PC-3 (cell line): ENCODE measurements around the gene POLR2C. TPM values are rescaled to one million over a fixed set of nuclear protein-coding genes. Genes with fewer than 3 reads are reported as not detected.

Experiments
- ATAC-seq: fragments of 200-7000 bp; cut with Tn5 transposase; 2 replicates; pipeline ENCODE4 v1.9.1; 2020; ENCODE audit warnings: mild to moderate bottlenecking, moderate library complexity
- Bru-seq: library from RNA; stranded (reverse); fragments of 400-500 nt; gene quantifications from one replicate; lab custom pipeline; 2021; lab: Mats Ljungman, UMichigan
- BruChase-seq, 2 experiments: library from RNA; stranded (reverse); fragments of 400-500 nt; gene quantifications; one replicate each; lab custom pipeline; 2021; lab: Mats Ljungman, UMichigan
- BruUV-seq: library from RNA; stranded (reverse); fragments of 400-500 nt; replicated peaks from 2 replicates; lab custom pipeline; 2021; lab: Mats Ljungman, UMichigan
- CTCF ChIA-PET: fragments of 300-600 bp; sonication (Branson Sonifier 250); formaldehyde crosslinking; loops from one replicate; lab custom pipeline; 2022; ENCODE audit warnings: antibody characterized with exemption; lab: Charles Lee
- POLR2A ChIA-PET: fragments of 300-600 bp; sonication (Branson Sonifier 250); formaldehyde crosslinking; loops from one replicate; lab custom pipeline; 2022; ENCODE audit warnings: antibody characterized with exemption; ENCODE audit not compliant: unreplicated experiment; lab: Charles Lee
- DNase-seq: peaks from one replicate; pipeline ENCODE4 v3.0.0-alpha.2; 2015
- H2AFZ ChIP-seq: fragments of 300-600 bp; sonication (generic); 2 replicates; pipeline ENCODE4 v1.6.0; 2016; ENCODE audit warnings: antibody characterized with exemption, low read length
- H3F3A ChIP-seq: fragments of 300-600 bp; sonication (generic); one replicate; pipeline ENCODE4 v1.6.0; 2017; ENCODE audit warnings: antibody characterized with exemption, low read length, control low read depth, mild to moderate bottlenecking; ENCODE audit not compliant: unreplicated experiment
- H3K27ac ChIP-seq: fragments of 300-600 bp; sonication (generic); 2 replicates; pipeline ENCODE4 v1.5.1; 2016; ENCODE audit warnings: mild to moderate bottlenecking, low read length
- H3K27me3 ChIP-seq: fragments of 300-600 bp; sonication (generic); 2 replicates; pipeline ENCODE4 v1.6.1; 2016; ENCODE audit warnings: low read length, mixed read lengths
- H3K36me3 ChIP-seq: fragments of 300-600 bp; sonication (generic); 2 replicates; pipeline ENCODE4 v1.6.1; 2016; ENCODE audit warnings: low read depth, mixed run types, low read length, mixed read lengths
- H3K4me1 ChIP-seq: fragments of 300-600 bp; sonication (generic); 2 replicates; pipeline ENCODE4 v1.5.1; 2016; ENCODE audit warnings: low read length; ENCODE audit not compliant: insufficient read depth
- H3K4me2 ChIP-seq: fragments of 300-600 bp; sonication (generic); 2 replicates; pipeline ENCODE4 v1.6.0; 2016; ENCODE audit warnings: low read length
- H3K4me3 ChIP-seq: fragments of 300-600 bp; sonication (generic); 2 replicates; pipeline ENCODE4 v1.5.1; 2016; ENCODE audit warnings: mild to moderate bottlenecking, low read length, mixed read lengths
- H3K79me2 ChIP-seq: fragments of 300-600 bp; sonication (generic); 2 replicates; pipeline ENCODE4 v1.6.1; 2017; ENCODE audit warnings: low read length, mixed read lengths
- H3K9ac ChIP-seq: fragments of 300-600 bp; sonication (generic); 2 replicates; pipeline ENCODE4 v1.6.0; 2016; ENCODE audit warnings: mild to moderate bottlenecking, low read length
- H3K9me2 ChIP-seq: fragments of 300-600 bp; sonication (generic); replicated peaks from 2 replicates; pipeline ENCODE4 v1.6.1; 2016; ENCODE audit warnings: mixed run types, low read length, mixed read lengths
- H3K9me3 ChIP-seq: fragments of 300-600 bp; sonication (generic); 2 replicates; pipeline ENCODE4 v1.6.1; 2016; ENCODE audit warnings: low read length, mixed read lengths
- H4K20me1 ChIP-seq: fragments of 300-600 bp; sonication (generic); 2 replicates; pipeline ENCODE4 v1.6.1; 2016; ENCODE audit warnings: low read length, mixed read lengths
- CTCF ChIP-seq: fragments of 300-600 bp; sonication (generic); conservative IDR thresholded peaks from 2 replicates; pipeline ENCODE4 v1.5.1; 2017; ENCODE audit warnings: antibody characterized with exemption, low read depth, mild to moderate bottlenecking, low read length
- EZH2 ChIP-seq: fragments of 300-600 bp; sonication (generic); IDR thresholded peaks from one replicate; pipeline ENCODE4 v1.6.1; 2017; ENCODE audit warnings: antibody characterized with exemption, mild to moderate bottlenecking, low read length; ENCODE audit not compliant: unreplicated experiment
- EZH2phosphoT487 ChIP-seq: fragments of 300-600 bp; sonication (generic); IDR thresholded peaks from 2 replicates; pipeline ENCODE4 v1.6.1; 2018; ENCODE audit warnings: mild to moderate bottlenecking, antibody characterized with exemption, low read length, borderline replicate concordance
- intact Hi-C: fragments of 100-400 bp; cut with micrococcal nuclease; formaldehyde crosslinking; loops from 2 replicates; pipeline ENCODE4 v1.9.0; 2023
- long read RNA-seq: library from polyadenylated mRNA; unstranded; transcript quantifications from one replicate; pipeline ENCODE4 v2.0.0, GENCODE V29; 2021; ENCODE audit not compliant: unreplicated experiment
- total RNA-seq: library from RNA; depleted of rRNA; stranded (reverse); fragments of >200 nt; gene quantifications from 2 replicates; pipeline ENCODE4 v1.2.3, GENCODE V29; 2014; rRNA removed

Gene POLR2C
- total RNA-seq (83.2 and 114 TPM in 2 replicates), Bru-seq, nascent RNA (percentile 76 among the genes with signal in this experiment), BruChase-seq, experiment 1, labeled RNA remaining after a 6-hour chase (percentile 89 among the genes with signal in this experiment), BruChase-seq, experiment 2, labeled RNA remaining after a 2-hour chase (percentile 81 among the genes with signal in this experiment)
- long read RNA-seq, transcript POLR2C-201 (9 exons, 2,057 nt): major isoform, 125 of 157 reads
- long read RNA-seq, partial matches to known transcripts: 1 of 157 reads
- long read RNA-seq, other reads (novel, unspliced or antisense): 30 of 157 reads

GRCh38 chr16:57462209-57462977 is at the start of gene POLR2C:
Gene POLR2C (plus strand): TSS chr16:57462679. CDS start chr16:57462725, 46 bp downstream.
- POLR2A ChIA-PET: interaction anchor here (0.6 kb wide), 1 partner anchor 947 kb away, joined by 3 read pairs; no protein-coding TSS in a partner anchor
- DNase-seq: peak; percentile 77
- H2AFZ ChIP-seq: no peak within 1 kb of the TSS

GRCh38 chr16:57413301-57413730 is 49.2 kb upstream of the POLR2C start:
- ATAC-seq (no peak), DNase-seq (no peak)
- Histone ChIP-seq H3K36me3 (no peaks in the 10 kb centered on the region), H3K9ac (no peak overlapping the region), H3K27me3 (no peaks in the 10 kb centered on the region), H3K9me2 (no peaks in the 10 kb centered on the region), H2AFZ (no peak overlapping the region), H3K4me1 (peaks cover 12% of the 10 kb centered on the region), H3F3A (no peaks in the 10 kb centered on the region), H3K9me3 (no peaks in the 10 kb centered on the region), H3K27ac (no peak overlapping the region), H3K4me2 (no peak overlapping the region), H4K20me1 (no peaks in the 10 kb centered on the region), H3K4me3 (no peak overlapping the region), H3K79me2 (no peaks in the 10 kb centered on the region)
- TF ChIP-seq EZH2: no peak
- no peak for TF ChIP-seq CTCF
- no peak for TF ChIP-seq EZH2phosphoT487
- ChIA-PET CTCF (no interaction called here), POLR2A (interaction anchor here (0.6 kb wide), 1 partner anchor 81 kb away, joined by 3 read pairs; no protein-coding TSS in a partner anchor)
- no TSS peak for BruUV-seq
- intact Hi-C loops: no loop called here

More at GRCh38 chr16:57462209-57462977, at the start of gene POLR2C:
- intact Hi-C loops: loop anchor here (2.0 kb wide), 1 partner anchor 14 kb away; no protein-coding TSS in a partner anchor
- no peaks in the 10 kb centered on the region for H3K9me2 ChIP-seq
- no TSS peak for BruUV-seq
- H3K9me3 ChIP-seq: no peaks in the 10 kb centered on the region
- peaks cover 26% of the 10 kb centered on the region for H3K79me2 ChIP-seq
- H3K27ac ChIP-seq: no peak within 1 kb of the TSS
- no peaks in the 10 kb centered on the region for H3K27me3 ChIP-seq
- CTCF ChIA-PET: no interaction called here
- no peak for TF ChIP-seq EZH2
- TF ChIP-seq CTCF: peak; percentile 77
- H3K4me2 ChIP-seq: peak within 1 kb of the TSS; percentile 96
- H3K4me1 ChIP-seq: no peaks in the 10 kb centered on the region
- peaks cover 24% of the 10 kb centered on the region; the same call in 1 of the 2 replicates for H3K36me3 ChIP-seq
- peak; percentile 92 for ATAC-seq
- peak within 1 kb of the TSS; percentile 97 for H3K4me3 ChIP-seq
- no peaks in the 10 kb centered on the region for H4K20me1 ChIP-seq
- H3F3A ChIP-seq: no peaks in the 10 kb centered on the region
- peak within 1 kb of the TSS; percentile 84 for H3K9ac ChIP-seq
